T-helper 2 cell treated with Interferon-gamma antibody and Interleukin-4, amounts not matched to agents 100 ng/mL and 5 ng/mL, for 36 hours (primary cell): ENCODE results near the gene PLAC9. TPM values are rescaled to one million over a fixed set of nuclear protein-coding genes. Genes with fewer than 3 reads are reported as not detected.

Experiments used
- intact Hi-C: fragments of 100-400 bp; cut with micrococcal nuclease; formaldehyde crosslinking; loops from one replicate; pipeline ENCODE4 v1.15.1; 2023
- total RNA-seq: library from RNA; stranded (reverse); gene quantifications from 2 replicates; pipeline ENCODE4 v1.2.3, GENCODE V29; 2022

The PLAC9 gene
- total RNA-seq, 1 donor from 2014 or later, result not detected

GRCh38 chr10:80158598-80159127, 26.1 kb downstream of the PLAC9 start:
- intact Hi-C loops, result loop anchor here (5.0 kb wide), 1 partner anchor 49 kb away; the partner anchor contains the start of gene ANXA11

DNA sequence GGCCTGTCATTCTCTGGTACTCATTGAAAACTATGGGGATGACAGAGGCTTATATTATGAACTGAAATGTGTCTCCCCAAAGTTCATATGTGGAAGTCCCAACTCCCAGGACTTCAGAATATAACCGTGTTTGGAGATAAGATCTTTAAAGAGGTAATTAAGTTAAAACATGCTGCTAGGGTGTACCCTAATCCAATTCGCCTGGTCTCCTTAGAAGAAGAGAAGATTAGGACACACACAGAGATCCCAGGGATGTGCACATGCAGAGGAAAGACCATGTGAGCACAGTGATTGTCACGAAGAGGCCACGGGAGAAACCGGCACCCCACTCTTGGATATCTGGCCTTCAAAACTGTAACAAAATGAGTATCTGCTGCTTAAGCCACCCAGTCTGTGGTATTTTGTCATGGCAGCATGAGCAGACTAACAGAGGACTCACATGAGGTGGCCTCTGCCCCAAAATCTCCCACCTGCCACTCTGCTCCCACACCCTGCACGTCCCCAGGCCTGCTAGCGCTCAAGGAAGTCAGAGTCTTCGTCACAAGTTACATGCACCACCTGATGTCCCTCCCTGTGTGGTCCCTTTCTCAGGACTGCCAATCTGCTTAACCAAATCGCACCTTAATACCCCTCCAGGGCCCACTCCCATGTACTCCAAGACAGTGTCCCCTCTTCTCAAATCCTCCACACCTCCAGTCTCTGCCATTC, 26.8 kb downstream of the PLAC9 start:
- intact Hi-C loops, result loop anchor here (5.0 kb wide), 1 partner anchor 48 kb away; the partner anchor contains the start of gene ANXA11

DNA sequence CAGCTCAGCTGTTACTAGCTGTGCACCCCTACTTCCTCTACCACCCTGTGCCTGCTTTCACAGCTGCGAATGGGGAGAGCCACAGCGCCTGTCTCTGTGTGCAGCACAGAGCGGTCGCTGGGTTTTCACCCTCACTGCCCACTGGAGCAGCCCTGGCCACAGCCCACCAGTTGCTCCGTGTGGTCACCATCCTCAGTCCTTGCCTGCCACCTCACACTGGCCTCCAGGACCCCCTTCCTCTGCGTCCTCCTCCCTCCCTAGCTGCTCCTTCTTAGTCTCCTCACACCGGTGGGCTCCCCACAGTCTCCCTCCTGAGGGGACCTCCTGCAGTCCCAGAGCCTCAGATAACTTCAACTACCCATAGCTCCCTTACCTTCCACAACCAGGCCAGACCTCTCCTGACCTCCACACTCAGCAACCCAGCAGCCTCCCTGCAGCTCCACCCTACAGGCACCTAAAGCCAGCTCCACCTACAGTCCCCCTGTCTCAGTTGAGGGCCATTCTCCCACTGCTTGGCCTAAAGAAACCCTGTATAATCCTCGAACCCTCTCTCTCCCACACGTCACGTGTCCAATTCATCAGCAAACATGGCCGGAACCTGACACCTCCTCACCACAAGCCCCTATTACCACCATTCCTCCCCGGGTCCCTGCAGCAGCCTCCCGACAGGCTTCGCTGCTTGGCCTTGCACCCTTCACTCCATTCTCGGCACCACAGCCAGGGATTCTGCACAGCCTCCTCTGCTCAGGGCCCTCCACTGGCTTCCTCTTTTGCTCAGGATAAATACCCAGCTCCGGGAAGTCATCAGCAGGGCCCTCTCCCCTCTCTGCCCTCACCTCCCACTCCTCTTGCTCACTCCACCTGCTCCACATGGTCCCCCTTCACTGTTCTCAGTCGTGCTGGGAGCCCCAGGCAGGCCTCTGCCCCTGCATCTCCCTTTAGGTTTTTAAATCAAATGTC, 28.1 kb downstream of the PLAC9 start:
- intact Hi-C loops, result no loop called here

- intact Hi-C loops, result no loop called here
Observed at GRCh38 chr10:80161321-80162083, 29.0 kb downstream of the PLAC9 start.

- intact Hi-C loops, result no loop called here
Observed at GRCh38 chr10:80163741-80164341, 31.3 kb downstream of the PLAC9 start.

- intact Hi-C loops, result no loop called here
Observed at GRCh38 chr10:80164596-80164995, 32.1 kb downstream of the PLAC9 start.

DNA sequence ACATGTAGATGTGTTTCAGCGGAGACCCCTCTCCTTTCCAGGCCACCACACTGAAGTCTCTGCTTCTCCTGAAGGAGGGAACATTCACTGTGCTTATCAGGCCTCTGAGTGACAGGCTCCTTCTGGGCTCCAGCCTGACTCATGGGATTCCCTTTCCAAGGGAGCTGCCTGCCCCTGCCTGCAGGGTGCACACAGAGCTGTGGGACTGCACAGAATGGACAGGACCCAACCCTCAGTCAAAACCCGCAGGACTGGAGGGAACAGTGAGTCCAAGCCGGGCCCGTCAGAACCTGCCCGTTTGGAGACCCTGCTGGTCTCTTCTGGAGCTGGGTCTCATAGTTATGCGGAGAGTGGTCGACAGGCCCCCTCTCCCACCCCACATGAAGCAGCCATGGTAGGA, 32.6 kb downstream of the PLAC9 start:
- intact Hi-C loops, result no loop called here

GRCh38 chr10:80166581-80167470, 34.3 kb downstream of the PLAC9 start:
- intact Hi-C loops, result no loop called here

- intact Hi-C loops, result no loop called here
Observed at GRCh38 chr10:80167471-80168161, 35.1 kb downstream of the PLAC9 start.

GRCh38 chr10:80168162-80168511, 35.6 kb downstream of the PLAC9 start:
- intact Hi-C loops, result no loop called here

- intact Hi-C loops, result no loop called here
Observed at GRCh38 chr10:80168679-80169380, 36.3 kb downstream of the PLAC9 start.

DNA sequence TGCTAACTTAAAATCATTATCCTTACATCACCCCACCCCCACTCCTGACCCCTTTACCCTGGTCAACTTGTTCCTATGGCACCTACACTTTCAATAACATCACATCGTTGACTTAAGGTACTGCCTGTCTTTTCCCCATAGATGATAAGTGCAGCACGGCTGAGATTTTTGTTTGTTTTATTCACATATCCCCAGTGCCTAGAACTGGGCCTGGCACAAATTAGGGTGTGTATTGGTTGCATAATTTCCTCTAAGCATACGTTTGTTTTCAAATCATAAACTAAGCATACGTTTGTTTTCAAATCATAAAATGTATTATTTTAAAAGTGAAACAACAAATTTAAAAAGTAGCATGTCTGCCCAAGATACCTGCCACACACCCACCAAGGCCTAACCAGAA, 37.5 kb downstream of the PLAC9 start:
- intact Hi-C loops, result no loop called here

GRCh38 chr10:80170641-80171040, 38.1 kb downstream of the PLAC9 start:
- intact Hi-C loops, result no loop called here

GRCh38 chr10:80171248-80171660, 38.7 kb downstream of the PLAC9 start:
- intact Hi-C loops, result no loop called here

DNA sequence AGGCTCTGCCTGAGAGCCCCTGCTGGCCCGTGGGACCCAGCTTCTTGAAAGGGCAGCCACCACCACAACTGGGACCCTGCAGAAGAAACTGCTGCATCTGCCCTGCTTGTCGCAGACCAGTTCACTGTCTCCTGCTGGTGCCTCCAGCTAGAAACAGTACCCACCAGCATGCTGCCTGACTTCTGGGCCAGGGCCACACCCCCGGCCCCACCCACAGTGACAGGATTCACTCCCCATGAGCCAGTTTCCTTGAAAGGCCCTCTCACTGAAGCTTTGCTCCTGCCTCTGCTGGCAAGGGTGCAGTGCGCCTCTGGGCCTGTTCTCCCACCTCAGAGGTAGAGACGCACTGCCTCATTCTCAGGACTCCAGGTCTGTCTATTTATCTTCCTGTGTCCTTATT, 40.4 kb downstream of the PLAC9 start:
- intact Hi-C loops, result no loop called here

- intact Hi-C loops, result no loop called here
Observed at GRCh38 chr10:80173466-80173865, 40.9 kb downstream of the PLAC9 start.

- intact Hi-C loops, result no loop called here
Observed at GRCh38 chr10:80174641-80175395, 42.3 kb downstream of the PLAC9 start.

GRCh38 chr10:80176526-80176925, 44.0 kb downstream of the PLAC9 start:
- intact Hi-C loops, result no loop called here
